Common myeloid progenitor, CD34-positive (primary cell): Measurements from ENCODE around the gene VASP.

Experiments used
- CTCF ChIA-PET: fragments of 350-600 bp; sonication (Branson Sonifier 250); formaldehyde crosslinking; loops from one replicate; lab custom pipeline; 2021; ENCODE audit warnings: antibody characterized with exemption; lab: Charles Lee
- POLR2A ChIA-PET: fragments of 350-600 bp; sonication (Branson Sonifier 250); formaldehyde crosslinking; loops from one replicate; lab custom pipeline; 2021; ENCODE audit warnings: antibody characterized with exemption; lab: Charles Lee
- DNase-seq, 3 donors: peaks; one replicate each; pipeline versions ENCODE4 v3.0.0 to v3.0.0-alpha.2; 2013
- H3K27ac ChIP-seq, 2 experiments: 1 replicate in 1 of 2; 2 replicates in 1 of 2; pipeline ENCODE4 v1.7.0; 2013; ENCODE audit warnings: inconsistent platforms in 2 of 2, low read length in 2 of 2, mild to moderate bottlenecking in 2 of 2, low read depth in 1 of 2, moderate library complexity in 1 of 2; ENCODE audit not compliant: severe bottlenecking in 2 of 2, insufficient read depth in 1 of 2, poor library complexity in 1 of 2
- H3K27me3 ChIP-seq, 5 experiments: replicated peaks in 2 of 5; 1 replicate in 3 of 5; 2 replicates in 2 of 5; pipeline versions ENCODE4 v1.6.1 to v1.7.0; 2013; ENCODE audit warnings: low read length in 4 of 5, mild to moderate bottlenecking in 2 of 5, moderate library complexity in 2 of 5, inconsistent platforms in 1 of 5; ENCODE audit not compliant: insufficient read depth in 5 of 5, control insufficient read depth in 4 of 5
- H3K36me3 ChIP-seq, 4 experiments: 1 replicate in 2 of 4; 2 replicates in 2 of 4; pipeline versions ENCODE4 v1.6.1 to v1.7.0; 2013; ENCODE audit warnings: low read length in 3 of 4, control low read depth in 1 of 4, mild to moderate bottlenecking in 1 of 4; ENCODE audit not compliant: control insufficient read depth in 4 of 4, insufficient read depth in 4 of 4
- H3K4me1 ChIP-seq, 4 experiments: 1 replicate in 3 of 4; 2 replicates in 1 of 4; pipeline versions ENCODE4 v1.6.1 to v1.7.1; 2013; ENCODE audit warnings: low read length in 3 of 4, mild to moderate bottlenecking in 3 of 4, control low read depth in 1 of 4, inconsistent platforms in 1 of 4, moderate library complexity in 1 of 4; ENCODE audit not compliant: control insufficient read depth in 4 of 4, insufficient read depth in 4 of 4; ENCODE audit errors: control extremely low read depth in 1 of 4
- H3K4me3 ChIP-seq, 7 experiments: 1 replicate in 4 of 7; 2 replicates in 3 of 7; pipeline versions ENCODE4 v1.5.1 to v1.7.0; 2013; ENCODE audit warnings: mild to moderate bottlenecking in 7 of 7, low read length in 6 of 7, moderate library complexity in 6 of 7, inconsistent platforms in 2 of 7, low read depth in 2 of 7, control low read depth in 1 of 7; ENCODE audit not compliant: insufficient read depth in 4 of 7, control insufficient read depth in 1 of 7; ENCODE audit errors: extremely low read depth in 1 of 7
- H3K9me3 ChIP-seq, 5 experiments: 1 replicate in 4 of 5; 2 replicates in 1 of 5; pipeline versions ENCODE4 v1.6.1 to v1.7.1; 2013; ENCODE audit warnings: low read length in 4 of 5, mild to moderate bottlenecking in 2 of 5, inconsistent platforms in 1 of 5, low read depth in 1 of 5, moderate library complexity in 1 of 5; ENCODE audit not compliant: control insufficient read depth in 4 of 5, insufficient read depth in 2 of 5; ENCODE audit errors: control extremely low read depth in 1 of 5
- whole genome bisulfite sequencing: methylation state at CpG from one replicate; pipeline ENCODE4 v1.1.5; 2013; ENCODE audit not compliant: insufficient coverage; 5-methylcytosine and 5-hydroxymethylcytosine counted together

The VASP gene

GRCh38 chr19:45558399-45558878 lies 51.2 kb downstream of the VASP start:
- ChIA-PET POLR2A (interaction anchor here (0.6 kb wide), 1 partner anchor 34 kb away, joined by 7 read pairs; no protein-coding TSS in a partner anchor), CTCF (interaction anchor here (0.5 to 6.7 kb wide), 23 partner anchors 9 to 124 kb away, joined by 3 to 47 read pairs (median 4); no protein-coding TSS in a partner anchor)
- Histone ChIP-seq H3K27ac (no peak overlapping the region), H3K27me3 (no peaks in the 10 kb centered on the region), H3K4me1 (peaks cover 0 to 6% (median 1%) of the 10 kb centered on the region in 4 experiments), H3K36me3 (peaks cover 0 to 3% (median 0%) of the 10 kb centered on the region in 4 experiments), H3K4me3 (no peak overlapping the region), H3K9me3 (no peaks in the 10 kb centered on the region)
- 35% methylated on average over 6 of the region's 10 CpGs for WGBS
- peak; percentile 93 to 96 (median 96) for DNase-seq

GRCh38 chr19:45560038-45560437 lies 52.8 kb downstream of the VASP start:
- POLR2A ChIA-PET = no interaction called here
- WGBS = 98% methylated on average over 5 of the region's 5 CpGs
- H3K4me1 ChIP-seq = peaks cover 0 to 11% (median 3%) of the 10 kb centered on the region in 4 experiments
- peaks cover 0 to 2% (median 0%) of the 10 kb centered on the region in 4 experiments for H3K36me3 ChIP-seq
- no peak for DNase-seq
- no peak overlapping the region for H3K4me3 ChIP-seq
- H3K9me3 ChIP-seq = no peaks in the 10 kb centered on the region
- no peak overlapping the region for H3K27ac ChIP-seq
- no peaks in the 10 kb centered on the region for H3K27me3 ChIP-seq
- CTCF ChIA-PET = interaction anchor here (0.9 to 6.7 kb wide), 2 partner anchors 32 to 65 kb away, joined by 3 to 47 read pairs; no protein-coding TSS in a partner anchor

GRCh38 chr19:45560686-45561085 lies 53.4 kb downstream of the VASP start:
- Histone ChIP-seq H3K9me3 (no peaks in the 10 kb centered on the region), H3K36me3 (peaks cover 0 to 2% (median 0%) of the 10 kb centered on the region in 4 experiments), H3K27ac (no peak overlapping the region), H3K27me3 (no peaks in the 10 kb centered on the region), H3K4me3 (no peak overlapping the region), H3K4me1 (peaks cover 0 to 11% (median 3%) of the 10 kb centered on the region in 4 experiments)
- WGBS = 100% methylated on average over 4 of the region's 11 CpGs
- DNase-seq = no peak
- ChIA-PET CTCF (interaction anchor here (6.7 kb wide), 1 partner anchor 33 kb away, joined by 47 read pairs; no protein-coding TSS in a partner anchor), POLR2A (no interaction called here)

- Histone ChIP-seq H3K36me3 (no peaks in the 10 kb centered on the region), H3K27me3 (no peaks in the 10 kb centered on the region), H3K4me3 (no peak overlapping the region), H3K4me1 (peaks cover 0 to 5% (median 2%) of the 10 kb centered on the region in 4 experiments), H3K27ac (no peak overlapping the region), H3K9me3 (no peaks in the 10 kb centered on the region)
- ChIA-PET POLR2A (no interaction called here), CTCF (interaction anchor here (0.7 kb wide), 1 partner anchor 56 kb away, joined by 3 read pairs; no protein-coding TSS in a partner anchor)
- no peak for DNase-seq
- whole genome bisulfite sequencing = 65% methylated on average over 3 of the region's 5 CpGs
Observed at GRCh38 chr19:45564131-45564780, 57.0 kb downstream of the VASP start.

GRCh38 chr19:45567609-45568008 lies 60.3 kb downstream of the VASP start:
- ChIA-PET POLR2A (no interaction called here), CTCF (interaction anchor here (0.7 to 1.8 kb wide), 4 partner anchors 10 to 128 kb away, joined by 3 to 8 read pairs (median 4); partner anchors contain the start of gene OPA3)
- DNase-seq = no peak
- H3K27me3 ChIP-seq = no peaks in the 10 kb centered on the region
- H3K4me1 ChIP-seq = peaks cover 0 to 5% (median 2%) of the 10 kb centered on the region in 4 experiments
- WGBS = no CpG with 5 or more reads among the region's 2 CpGs
- no peak overlapping the region for H3K27ac ChIP-seq
- no peaks in the 10 kb centered on the region for H3K9me3 ChIP-seq
- no peak overlapping the region for H3K4me3 ChIP-seq
- no peaks in the 10 kb centered on the region for H3K36me3 ChIP-seq

GRCh38 chr19:45568732-45569131 lies 61.5 kb downstream of the VASP start:
- no peak overlapping the region for H3K27ac ChIP-seq
- peaks cover 0 to 5% (median 2%) of the 10 kb centered on the region in 4 experiments for H3K4me1 ChIP-seq
- CTCF ChIA-PET = interaction anchor here (1.1 to 1.3 kb wide), 2 partner anchors 10 to 75 kb away, joined by 3 to 4 read pairs; no protein-coding TSS in a partner anchor
- no peak for DNase-seq
- H3K36me3 ChIP-seq = no peaks in the 10 kb centered on the region
- POLR2A ChIA-PET = no interaction called here
- 100% methylated on average over 3 of the region's 3 CpGs for WGBS
- no peaks in the 10 kb centered on the region for H3K27me3 ChIP-seq
- H3K9me3 ChIP-seq = no peaks in the 10 kb centered on the region
- H3K4me3 ChIP-seq = no peak overlapping the region
